ENCODE results near the gene DSCAML1.

Gene DSCAML1

GRCh38 chr11:117544130-117544800 is 252.8 kb downstream of the DSCAML1 start:
- DNase-seq, result no peak
- intact Hi-C loops (cut with DNase I), result no loop called here

- DNase-seq, result no peak
- intact Hi-C loops (cut with DNase I), result no loop called here
Observed at GRCh38 chr11:117541211-117541610, 255.8 kb downstream of the DSCAML1 start.

DNA sequence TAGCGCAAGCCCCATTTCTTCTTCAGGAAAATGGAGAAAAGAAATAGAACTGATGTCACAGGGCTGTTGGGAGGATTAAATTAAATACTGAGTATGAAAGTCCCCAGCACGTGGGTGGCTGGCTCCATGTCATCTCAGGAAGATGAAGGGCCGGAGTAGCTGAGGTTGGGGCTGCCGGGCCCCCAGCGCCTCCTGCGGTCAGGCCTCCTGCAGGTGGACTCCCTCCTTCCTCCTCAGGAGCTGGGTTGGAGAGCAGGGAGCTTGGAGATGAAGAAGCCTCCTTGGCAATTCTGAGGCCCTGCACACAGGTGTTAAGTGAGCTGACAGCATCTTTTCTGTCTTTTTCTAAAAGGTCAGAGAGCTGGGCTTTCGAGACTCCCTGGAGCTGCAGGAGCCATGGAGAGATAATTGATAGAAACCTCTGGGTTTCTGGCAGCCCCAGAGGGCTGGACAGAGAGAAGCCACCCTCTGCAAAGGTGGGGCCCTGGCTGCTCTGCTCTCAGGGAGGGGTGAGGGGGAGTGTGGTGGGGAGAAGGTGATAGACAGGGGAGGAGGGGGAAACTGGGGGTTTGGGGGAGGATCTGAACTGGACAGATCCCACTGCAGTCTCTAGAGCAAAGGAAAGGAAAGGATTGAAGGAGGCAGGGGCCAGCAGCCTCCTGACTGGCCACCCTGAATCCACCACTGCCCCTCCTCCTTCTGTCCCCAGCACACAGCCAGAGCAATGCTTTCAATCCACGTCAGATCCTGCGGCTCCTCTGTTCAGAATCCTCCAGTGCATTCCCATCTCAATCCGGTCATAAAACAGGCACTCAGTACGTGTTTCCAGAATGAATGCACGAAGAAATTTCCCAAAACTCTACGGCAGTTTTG is 258.5 kb downstream of the DSCAML1 start:
- peak in 14 of 42 donors; percentile 25 to 69 (median 47) for DNase-seq
- intact Hi-C loops (cut with DNase I), result loop anchor here (5.0 to 10.0 kb wide), 2 partner anchors 44 to 256 kb away; partner anchors contain the start of gene DSCAML1

DNA sequence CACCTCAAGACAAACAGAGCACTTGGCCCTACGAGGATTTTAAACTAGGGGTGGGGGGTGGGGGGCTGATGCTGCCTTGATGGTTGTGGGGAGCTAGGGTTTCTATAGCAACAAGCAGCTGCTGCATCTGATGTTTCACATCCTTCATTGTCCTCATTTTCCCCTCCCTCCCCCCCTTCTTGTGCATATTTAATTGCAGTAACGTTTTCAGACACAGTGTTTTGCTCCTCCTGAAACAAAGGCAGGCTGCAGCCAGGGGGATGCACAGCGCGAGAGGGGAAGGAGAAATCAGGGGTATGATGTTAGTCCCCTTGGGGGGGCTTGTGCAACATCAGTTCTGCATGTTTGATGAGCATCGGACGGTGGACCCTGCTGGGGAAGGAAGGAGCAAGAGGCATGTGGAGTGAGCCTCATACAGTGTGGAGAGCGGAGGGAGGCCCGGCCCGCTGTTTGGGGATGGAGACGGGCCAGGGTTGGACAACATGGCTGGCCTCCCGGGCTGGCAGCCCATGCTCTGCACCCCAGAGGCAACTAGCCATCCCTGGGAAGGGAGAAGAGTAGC is 261.1 kb downstream of the DSCAML1 start:
- intact Hi-C loops (cut with DNase I), result loop anchor here (5.0 to 10.0 kb wide), 2 partner anchors 46 to 259 kb away; partner anchors contain the start of gene DSCAML1
- DNase-seq, result peak; percentile 32 to 91 (median 76)

- intact Hi-C loops (cut with DNase I), result loop anchor here (5.0 to 10.0 kb wide), 2 partner anchors 47 to 259 kb away; partner anchors contain the start of gene DSCAML1
- peak; percentile 54 to 92 (median 80) for DNase-seq
Observed at GRCh38 chr11:117535201-117535849, 261.7 kb downstream of the DSCAML1 start.

GRCh38 chr11:117532568-117532967 is 264.4 kb downstream of the DSCAML1 start:
- DNase-seq, result no peak
- intact Hi-C loops (cut with DNase I), result loop anchor here (10.0 kb wide), 1 partner anchor 262 kb away; the partner anchor contains the start of gene DSCAML1

- intact Hi-C loops (cut with DNase I), result loop anchor here (10.0 kb wide), 1 partner anchor 265 kb away; the partner anchor contains the start of gene DSCAML1
- peak in 9 of 42 donors; percentile 12 to 64 (median 33) for DNase-seq
Observed at GRCh38 chr11:117529816-117530215, 267.2 kb downstream of the DSCAML1 start.

- DNase-seq, result no peak
- intact Hi-C loops (cut with DNase I), result no loop called here
Observed at GRCh38 chr11:117528097-117528721, 268.8 kb downstream of the DSCAML1 start.

DNA sequence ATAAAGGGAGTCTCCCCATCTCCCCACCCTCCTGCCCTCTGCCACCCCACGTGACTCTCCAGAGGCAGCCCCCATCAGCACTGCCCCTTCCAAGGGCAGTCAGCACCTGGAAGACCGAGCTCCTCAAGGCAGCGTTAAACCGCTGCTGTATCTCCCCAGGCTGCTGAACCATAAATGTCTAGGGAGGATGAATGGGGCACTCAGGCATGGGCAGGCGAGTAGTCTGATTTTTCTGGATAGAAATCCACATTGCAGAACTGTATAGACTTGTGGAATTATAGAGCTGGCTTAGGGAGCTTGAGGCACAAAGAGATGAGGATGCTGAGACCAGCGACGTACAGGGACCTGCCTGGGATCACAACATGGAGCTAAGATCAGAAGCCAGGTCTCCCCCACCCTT is 269.7 kb downstream of the DSCAML1 start:
- intact Hi-C loops (cut with DNase I), result no loop called here
- no peak for DNase-seq

DNA sequence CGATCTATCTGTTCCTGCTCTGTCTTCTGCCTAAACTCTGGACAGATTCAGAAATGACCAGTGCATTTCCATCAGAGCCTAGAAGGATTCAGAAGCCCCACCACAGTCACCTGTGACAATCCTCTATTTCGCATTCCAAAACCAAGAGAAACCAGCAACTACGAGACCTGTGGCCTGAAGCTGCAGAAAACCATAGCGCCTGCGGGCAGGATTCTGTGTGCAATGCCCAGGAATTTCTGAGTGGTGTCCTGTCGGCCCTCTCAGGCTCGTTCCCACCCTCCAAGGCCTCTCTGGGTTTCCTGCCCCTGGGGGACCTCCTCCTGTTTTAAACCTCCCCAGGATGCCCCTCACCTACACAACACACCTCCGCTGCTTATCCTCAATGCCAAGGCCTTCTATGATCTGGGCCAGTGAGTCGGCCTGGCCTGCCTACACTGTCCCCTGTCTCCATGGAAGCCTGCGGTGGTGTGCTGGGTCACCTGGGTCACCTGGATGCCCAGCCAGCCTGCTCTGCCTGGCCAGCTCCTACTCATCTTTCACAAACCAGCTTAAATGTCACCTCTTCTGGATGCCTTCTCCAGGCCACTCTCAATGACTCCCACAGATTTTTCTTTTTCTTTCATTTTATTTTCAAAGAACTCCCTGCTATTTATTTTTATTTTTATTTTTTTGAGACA is 271.0 kb downstream of the DSCAML1 start:
- no peak for DNase-seq
- intact Hi-C loops (cut with DNase I), result no loop called here

GRCh38 chr11:117524468-117525183 is 272.4 kb downstream of the DSCAML1 start:
- intact Hi-C loops (cut with DNase I), result no loop called here
- no peak for DNase-seq

- intact Hi-C loops (cut with DNase I), result no loop called here
- DNase-seq, result no peak
Observed at GRCh38 chr11:117523680-117524079, 273.3 kb downstream of the DSCAML1 start.

GRCh38 chr11:117521974-117522373 is 275.0 kb downstream of the DSCAML1 start:
- DNase-seq, result no peak
- intact Hi-C loops (cut with DNase I), result no loop called here

- intact Hi-C loops (cut with DNase I), result no loop called here
- DNase-seq, result no peak
Observed at GRCh38 chr11:117520966-117521365, 276.1 kb downstream of the DSCAML1 start.

DNA sequence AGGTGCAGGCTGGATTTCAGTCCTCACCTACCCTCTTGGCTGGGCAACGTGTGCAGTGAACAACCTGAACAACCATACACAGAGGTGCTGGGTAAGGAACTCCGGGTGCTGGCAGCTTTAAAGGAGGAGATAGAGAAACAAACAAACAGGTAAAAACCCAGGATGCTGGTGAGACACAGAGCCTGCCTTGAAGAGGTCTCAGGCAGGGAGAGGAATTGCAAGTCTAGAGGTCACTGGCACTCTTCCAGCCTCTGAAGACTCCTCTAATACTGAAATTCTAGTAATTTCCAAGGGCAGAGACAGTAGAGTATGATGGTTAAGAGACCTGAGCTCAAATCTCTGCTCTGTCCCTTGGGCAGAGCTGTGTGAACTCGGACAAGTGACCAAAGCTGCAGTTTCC is 276.8 kb downstream of the DSCAML1 start:
- no peak for DNase-seq
- intact Hi-C loops (cut with DNase I), result no loop called here

DNA sequence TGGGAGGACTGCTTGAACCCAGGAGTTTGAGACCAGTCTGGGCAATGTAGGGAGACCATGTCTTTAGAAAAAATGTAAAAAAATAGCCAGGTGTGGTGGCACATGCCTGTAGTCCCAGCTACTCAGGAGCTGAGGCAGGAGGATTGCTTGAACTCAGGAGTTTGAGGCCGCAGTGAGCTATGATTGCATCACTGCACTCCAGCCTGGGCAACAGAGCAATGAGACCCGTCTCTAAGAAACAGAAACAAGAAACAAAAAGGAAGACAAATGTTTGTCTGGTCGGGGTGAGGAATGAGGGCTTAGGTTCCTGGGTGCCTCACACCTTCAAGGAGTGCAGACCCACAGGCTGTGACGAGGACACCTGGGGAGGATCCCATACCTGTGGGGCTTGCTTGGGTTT is 277.4 kb downstream of the DSCAML1 start:
- DNase-seq, result no peak
- intact Hi-C loops (cut with DNase I), result no loop called here

GRCh38 chr11:117519170-117519569 is 277.8 kb downstream of the DSCAML1 start:
- DNase-seq, result no peak
- intact Hi-C loops (cut with DNase I), result no loop called here

- no peak for DNase-seq
- intact Hi-C loops (cut with DNase I), result no loop called here
Observed at GRCh38 chr11:117518455-117518854, 278.6 kb downstream of the DSCAML1 start.

Data from head of caudate nucleus (tissue), 42 donors.